Measurements from ENCODE around the gene CDKL5. TPM values are rescaled to one million over a fixed set of nuclear protein-coding genes. Genes with fewer than 3 reads are reported as not detected.

CDKL5 gene
- total and polyA plus RNA-seq, 2 experiments from 2014 or later: 7.5 to 13.7 TPM

GRCh38 chrX:18577400-18577799, 152.0 kb downstream of the CDKL5 start (continued):
- TF ChIP-seq EZH2phosphoT487 (IDR thresholded peaks at IDR 0.05; ENCODE audit: unreplicated experiment) (no peak), NANOG (IDR thresholded peaks at IDR 0.05; ENCODE audit: borderline replicate concordance) (no peak), POLR2AphosphoS5 (IDR thresholded peaks at IDR 0.05; ENCODE audit: low read depth) (no peak), CREB1 (CRISPR knock-in tag; IDR thresholded peaks at IDR 0.05; ENCODE audit: low read depth) (no peak)

GRCh38 chrX:18578546-18578945, 153.1 kb downstream of the CDKL5 start:
- no peaks in the 10 kb centered on the region for H3K27me3 ChIP-seq (ENCODE audit: insufficient read depth)
- Mint-ChIP-seq H3K36me3 (ENCODE audit: low read depth) (no peaks in the 10 kb centered on the region), H3K27ac (no peak overlapping the region), H3K9me3 (no peaks in the 10 kb centered on the region), H3K4me3 (no peak overlapping the region), H3K27me3 (ENCODE audit: insufficient read depth, low read depth, poor library complexity) (no peaks in the 10 kb centered on the region), H3K4me1 (peaks cover 8% of the 10 kb centered on the region; the same call in 2 of the 3 replicates)
- no peaks in the 10 kb centered on the region for H3K36me3 ChIP-seq (ENCODE audit: insufficient read depth)
- no peaks in the 10 kb centered on the region for H3K4me1 ChIP-seq (ENCODE audit: insufficient read depth)
- H3K9me2 ChIP-seq (ENCODE audit: insufficient read depth): no peaks in the 10 kb centered on the region
- H4K20me1 ChIP-seq (replicated peaks; ENCODE audit: insufficient read depth): no peaks in the 10 kb centered on the region
- DNase-seq (ENCODE audit: low spot score) (no peak), ATAC-seq (no peak)
- H3K4me2 ChIP-seq: no peak overlapping the region
- H3F3A ChIP-seq (replicated peaks; ENCODE audit: low read depth): no peaks in the 10 kb centered on the region
- TF ChIP-seq JUNB (IDR thresholded peaks at IDR 0.05; ENCODE audit: unreplicated experiment) (no peak), POLR2AphosphoS5 (IDR thresholded peaks at IDR 0.05; ENCODE audit: low read depth) (no peak), EZH2 (IDR thresholded peaks at IDR 0.05; ENCODE audit: low read depth, unreplicated experiment) (no peak), ZNF331 (CRISPR knock-in tag; IDR thresholded peaks at IDR 0.05; ENCODE audit: low read depth) (no peak)
- no peaks in the 10 kb centered on the region for H3K79me2 ChIP-seq (replicated peaks; ENCODE audit: insufficient read depth)
- H3K4me3 ChIP-seq: no peak overlapping the region
- no peak overlapping the region for H3K27ac ChIP-seq (ENCODE audit: low read depth)
- H2AFZ ChIP-seq: no peak overlapping the region

- Mint-ChIP-seq H3K27ac (no peak overlapping the region), H3K27me3 (ENCODE audit: insufficient read depth, low read depth, poor library complexity) (no peaks in the 10 kb centered on the region)
Measured at GRCh38 chrX:18579495-18579894, 154.1 kb downstream of the CDKL5 start.

GRCh38 chrX:18582910-18583493, 157.6 kb downstream of the CDKL5 start:
- DNase-seq (ENCODE audit: low spot score) (peak; percentile 3), ATAC-seq (no peak; the same call in 2 of the 3 replicates)
- Histone ChIP-seq H3K4me1 (ENCODE audit: insufficient read depth) (no peaks in the 10 kb centered on the region), H3K4me3 (no peak overlapping the region), H3K4me2 (no peak overlapping the region), H3K79me2 (replicated peaks; ENCODE audit: insufficient read depth) (no peaks in the 10 kb centered on the region), H3K36me3 (ENCODE audit: insufficient read depth) (no peaks in the 10 kb centered on the region), H3F3A (replicated peaks; ENCODE audit: low read depth) (no peaks in the 10 kb centered on the region), H3K27me3 (ENCODE audit: insufficient read depth) (no peaks in the 10 kb centered on the region), H3K27ac (ENCODE audit: low read depth) (no peak overlapping the region), H4K20me1 (replicated peaks; ENCODE audit: insufficient read depth) (no peaks in the 10 kb centered on the region), H3K9me2 (ENCODE audit: insufficient read depth) (no peaks in the 10 kb centered on the region), H2AFZ (no peak overlapping the region)
- Mint-ChIP-seq H3K4me1 (peaks cover 9% of the 10 kb centered on the region; the same call in 2 of the 3 replicates), H3K27me3 (ENCODE audit: insufficient read depth, low read depth, poor library complexity) (no peaks in the 10 kb centered on the region), H3K36me3 (ENCODE audit: low read depth) (no peaks in the 10 kb centered on the region; the same call in 2 of the 3 replicates), H3K4me3 (no peak overlapping the region; the same call in 2 of the 3 replicates), H3K27ac (no peak overlapping the region), H3K9me3 (no peaks in the 10 kb centered on the region)
- TF ChIP-seq ZNF462 (CRISPR knock-in tag; IDR thresholded peaks at IDR 0.05): no peak

More at GRCh38 chrX:18579495-18579894, 154.1 kb downstream of the CDKL5 start:
- Mint-ChIP-seq H3K36me3 (ENCODE audit: low read depth) (no peaks in the 10 kb centered on the region), H3K9me3 (no peaks in the 10 kb centered on the region), H3K4me1 (peaks cover 9% of the 10 kb centered on the region; the same call in 2 of the 3 replicates), H3K4me3 (no peak overlapping the region)
- no peaks in the 10 kb centered on the region for H3F3A ChIP-seq (replicated peaks; ENCODE audit: low read depth)
- no peaks in the 10 kb centered on the region for H3K27me3 ChIP-seq (ENCODE audit: insufficient read depth)
- no peak overlapping the region for H3K27ac ChIP-seq (ENCODE audit: low read depth)
- DNase-seq (ENCODE audit: low spot score) (no peak), ATAC-seq (no peak)
- no peaks in the 10 kb centered on the region for H3K36me3 ChIP-seq (ENCODE audit: insufficient read depth)
- H3K9me2 ChIP-seq (ENCODE audit: insufficient read depth): no peaks in the 10 kb centered on the region
- H3K4me1 ChIP-seq (ENCODE audit: insufficient read depth): no peaks in the 10 kb centered on the region
- H4K20me1 ChIP-seq (replicated peaks; ENCODE audit: insufficient read depth): no peaks in the 10 kb centered on the region
- H3K4me3 ChIP-seq: no peak overlapping the region
- H2AFZ ChIP-seq: no peak overlapping the region
- no peak overlapping the region for H3K4me2 ChIP-seq
- TF ChIP-seq ZNF331 (CRISPR knock-in tag; IDR thresholded peaks at IDR 0.05; ENCODE audit: low read depth): no peak
- H3K79me2 ChIP-seq (replicated peaks; ENCODE audit: insufficient read depth): no peaks in the 10 kb centered on the region

Data from GM23338 (cell line).